ENCODE measurements around the gene SMAD4.

SMAD4 gene

DNA sequence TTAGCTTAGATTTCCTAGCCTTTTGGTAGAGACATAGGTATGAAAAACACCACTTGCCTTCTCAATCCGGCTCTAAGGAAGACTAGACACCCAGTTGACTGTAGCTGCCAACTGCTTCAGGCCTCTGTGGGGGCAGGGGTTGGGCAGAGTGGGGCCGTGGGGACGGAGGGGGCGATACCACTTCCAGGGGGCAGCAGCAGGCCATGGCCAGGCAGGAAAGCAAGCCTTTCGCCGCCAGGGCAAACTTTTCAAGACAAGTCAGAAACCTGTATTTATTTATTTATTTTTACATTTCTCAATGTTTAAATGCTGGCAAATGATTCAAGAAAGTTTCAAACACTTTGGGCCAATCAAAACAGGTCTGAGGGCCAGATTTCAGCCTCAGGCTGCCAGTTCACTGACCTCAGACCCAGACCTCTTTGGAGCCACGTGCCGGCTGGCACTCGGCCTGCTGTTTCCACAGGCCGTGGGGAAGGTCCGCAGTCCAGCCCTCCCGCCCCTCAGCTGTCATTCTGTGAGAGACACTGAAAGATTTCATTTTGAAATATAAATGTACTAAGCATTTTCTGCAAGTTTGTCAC is 103.7 kb downstream of the SMAD4 start:
- TF ChIP-seq RAD21 (IDR thresholded peaks at IDR 0.05; ENCODE audit: low read depth) = no peak

Measured in Ishikawa (cell line).